Activated CD8-positive, alpha-beta T cell treated with anti-CD3 and anti-CD28 coated beads, Interleukin-2, amount 10 ng/mL, durations not matched to agents 7 days and 5 days (primary cell): Measurements from ENCODE around the gene PDE6G. TPM values are rescaled to one million over a fixed set of nuclear protein-coding genes. Genes with fewer than 3 reads are reported as not detected.

Source experiments
- ATAC-seq: fragments of 150-1000 bp; cut with Tn5 transposase; one replicate; pipeline ENCODE4 v1.10.0; 2021; ENCODE audit warnings: moderate library complexity
- CTCF ChIA-PET: fragments of 350-600 bp; sonication (Branson Sonifier 250); formaldehyde crosslinking; loops from one replicate; lab custom pipeline; 2021; ENCODE audit warnings: antibody characterized with exemption; lab: Charles Lee
- POLR2A ChIA-PET: fragments of 350-600 bp; sonication (Branson Sonifier 250); formaldehyde crosslinking; loops from one replicate; lab custom pipeline; 2021; ENCODE audit warnings: antibody characterized with exemption; lab: Charles Lee
- DNase-seq: peaks from one replicate; pipeline ENCODE4 v3.0.0-alpha.2; 2020
- H3K27ac Mint-ChIP-seq: one replicate; pipeline ENCODE4 v1.8.0; 2021; ENCODE audit warnings: mild to moderate bottlenecking, mixed read lengths
- H3K27me3 Mint-ChIP-seq: one replicate; pipeline ENCODE4 v1.8.0; 2021; ENCODE audit warnings: low read depth, mixed read lengths
- H3K36me3 Mint-ChIP-seq: one replicate; pipeline ENCODE4 v1.8.0; 2021; ENCODE audit warnings: low read depth, mixed read lengths
- H3K4me1 Mint-ChIP-seq: one replicate; pipeline ENCODE4 v1.8.0; 2021; ENCODE audit warnings: low read depth, mixed read lengths
- H3K4me3 Mint-ChIP-seq: one replicate; pipeline ENCODE4 v1.8.0; 2021; ENCODE audit warnings: mild to moderate bottlenecking, mixed read lengths
- H3K9me3 Mint-ChIP-seq: one replicate; pipeline ENCODE4 v1.8.0; 2022; ENCODE audit warnings: mixed read lengths; ENCODE audit not compliant: insufficient read depth
- total RNA-seq, 2 experiments: library from RNA; stranded (reverse); gene quantifications; one replicate each; pipeline ENCODE4 v1.2.3, GENCODE V29; 2021

Gene PDE6G
- total RNA-seq, result 10 to 100 TPM; 76.5 to 80.3 TPM

- H3K4me3 Mint-ChIP-seq, result no peak within 1 kb of the TSS
Observed at GRCh38 chr17:81656118-81656743, at the start of gene PDE6G. Gene PDE6G, minus strand, starts transcription at chr17:81656542. Its CDS starts 3,237 bp downstream, at chr17:81653305.

DNA sequence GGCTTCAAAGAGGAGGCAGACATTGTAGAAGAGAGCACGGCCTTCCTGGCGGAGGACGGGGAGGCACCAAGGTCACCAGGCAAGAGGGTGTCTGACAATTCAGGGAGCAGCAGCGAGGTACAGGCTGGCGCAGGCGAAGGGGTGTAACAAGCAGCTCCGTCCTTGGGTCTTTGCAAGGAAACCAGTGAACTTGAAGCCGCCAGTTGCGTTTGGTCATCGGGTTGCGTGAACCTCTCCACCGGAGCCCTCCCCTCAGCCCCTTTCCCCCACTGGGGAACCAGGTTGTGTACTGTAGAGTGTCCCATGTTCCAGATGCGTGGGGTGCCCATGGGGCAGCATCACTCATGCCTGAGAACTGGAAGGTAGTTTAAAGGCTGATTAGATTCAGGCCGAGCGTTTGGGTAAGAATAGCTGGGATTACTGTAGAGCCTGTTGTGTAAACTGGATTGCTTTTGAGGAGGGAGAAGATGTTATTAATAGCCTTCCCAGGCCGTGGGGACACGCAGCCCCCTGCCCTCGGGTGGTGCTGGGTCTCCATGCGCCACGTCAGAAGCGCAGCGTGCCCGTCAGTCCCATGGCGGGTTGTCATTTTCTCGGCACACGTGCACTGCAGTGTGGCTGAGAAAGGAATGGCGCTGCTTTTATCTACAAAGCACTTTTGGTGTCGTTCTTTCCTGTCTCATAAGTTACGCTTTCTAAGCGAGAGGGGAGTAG lies 49.3 kb upstream of the PDE6G start:
- peak overlapping the region; percentile 34 for H3K4me3 Mint-ChIP-seq
- ATAC-seq (no peak), DNase-seq (no peak)
- no peaks in the 10 kb centered on the region for H3K9me3 Mint-ChIP-seq
- no peak overlapping the region for H3K27ac Mint-ChIP-seq
- ChIA-PET CTCF (no interaction called here), POLR2A (interaction anchor here (5.3 kb wide), 1 partner anchor 21 kb away, joined by 50 read pairs; the partner anchor contains the start of genes ARL16 and HGS)
- peaks cover 57% of the 10 kb centered on the region for H3K36me3 Mint-ChIP-seq
- H3K4me1 Mint-ChIP-seq, result peaks cover 41% of the 10 kb centered on the region
- H3K27me3 Mint-ChIP-seq, result no peaks in the 10 kb centered on the region

More at GRCh38 chr17:81656118-81656743, at the start of gene PDE6G:
- ATAC-seq (no peak), DNase-seq (no peak)
- Mint-ChIP-seq H3K36me3 (peaks cover 3% of the 10 kb centered on the region), H3K9me3 (no peaks in the 10 kb centered on the region), H3K27me3 (no peaks in the 10 kb centered on the region), H3K27ac (peak within 1 kb of the TSS; percentile 71), H3K4me1 (peaks cover 56% of the 10 kb centered on the region)
- ChIA-PET POLR2A (interaction anchor here (1.5 kb wide), 1 partner anchor 10 kb away, joined by 4 read pairs; the partner anchor contains the start of genes CCDC137 and OXLD1), CTCF (interaction anchor here (0.7 kb wide), 1 partner anchor 55 kb away, joined by 4 read pairs; no protein-coding TSS in a partner anchor)

DNA sequence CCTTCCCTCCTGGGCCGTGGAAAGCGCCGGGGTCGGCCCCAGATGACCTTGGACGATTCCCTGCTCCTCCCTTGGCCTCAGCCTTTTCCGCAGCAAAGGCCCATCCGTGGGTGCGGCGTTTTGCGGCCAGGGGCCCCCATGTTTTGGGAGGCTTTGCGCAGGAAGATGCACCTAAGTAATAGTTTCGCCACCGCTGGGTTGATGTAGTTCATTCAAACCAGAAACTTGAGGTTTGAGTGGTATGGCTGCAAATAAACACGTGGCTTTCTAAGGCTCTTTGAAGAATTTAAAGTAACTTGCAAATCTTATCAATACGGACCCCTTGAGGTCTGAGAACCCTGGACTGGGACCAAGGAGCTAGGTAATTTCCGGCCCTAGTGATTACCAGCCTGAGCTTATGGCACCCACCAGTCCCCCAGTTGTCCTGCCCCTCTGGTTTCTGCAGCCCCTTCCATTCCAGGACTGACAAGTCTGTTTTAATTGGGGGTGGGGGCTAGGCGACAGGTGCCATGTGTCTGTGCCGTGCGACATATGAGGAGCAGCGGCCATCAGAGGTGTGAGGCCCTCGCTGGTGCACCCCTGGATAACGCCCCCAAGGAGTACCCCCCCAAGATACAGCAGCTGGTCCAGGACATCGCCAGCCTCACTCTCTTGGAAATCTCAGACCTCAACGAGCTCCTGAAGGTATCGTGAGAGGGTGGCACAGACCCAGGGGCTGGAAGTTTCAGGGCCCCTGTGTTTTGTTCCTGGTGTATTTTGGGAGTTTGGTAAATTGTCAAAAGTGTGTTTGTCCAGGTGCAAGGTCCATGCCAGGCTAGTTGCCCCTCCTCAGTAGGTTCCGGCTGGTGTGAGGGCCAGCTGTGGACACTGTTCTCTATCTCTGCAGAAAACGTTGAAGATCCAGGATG lies 47.7 kb upstream of the PDE6G start:
- CTCF ChIA-PET, result interaction anchor here (1.0 to 2.2 kb wide), 3 partner anchors 20 to 41 kb away, joined by 3 to 12 read pairs (median 5); partner anchors contain the start of genes ARL16 and HGS
- POLR2A ChIA-PET, result interaction anchor here (0.8 to 5.3 kb wide), 18 partner anchors 7 to 223 kb away, joined by 3 to 50 read pairs (median 5); partner anchors contain the start of genes ARL16, CCDC137, HGS and MAFG
- peaks cover 33% of the 10 kb centered on the region for H3K4me1 Mint-ChIP-seq
- DNase-seq (peak; percentile 57), ATAC-seq (no peak)
- peaks cover 56% of the 10 kb centered on the region for H3K36me3 Mint-ChIP-seq
- H3K27ac Mint-ChIP-seq, result peak overlapping the region; percentile 84
- H3K4me3 Mint-ChIP-seq, result peak overlapping the region; percentile 81
- no peaks in the 10 kb centered on the region for H3K9me3 Mint-ChIP-seq
- no peaks in the 10 kb centered on the region for H3K27me3 Mint-ChIP-seq

- H3K9me3 Mint-ChIP-seq, result no peaks in the 10 kb centered on the region
- DNase-seq, result peak; percentile 94
- POLR2A ChIA-PET, result interaction anchor here (0.6 to 5.3 kb wide), 21 partner anchors 8 to 224 kb away, joined by 3 to 50 read pairs (median 4); partner anchors contain the start of genes ARL16, CCDC137, HGS and MAFG
- CTCF ChIA-PET, result interaction anchor here (1.0 to 2.2 kb wide), 8 partner anchors 13 to 189 kb away, joined by 3 to 12 read pairs (median 4); partner anchors contain the start of genes ARL16, CCDC137, HGS and OXLD1
- H3K36me3 Mint-ChIP-seq, result peaks cover 59% of the 10 kb centered on the region
- H3K27me3 Mint-ChIP-seq, result no peaks in the 10 kb centered on the region
- ATAC-seq, result peak; percentile 89
- H3K4me1 Mint-ChIP-seq, result peaks cover 35% of the 10 kb centered on the region
- H3K4me3 Mint-ChIP-seq, result peak within 1 kb of the TSS; percentile 95
- H3K27ac Mint-ChIP-seq, result peak within 1 kb of the TSS; percentile 96
Observed at GRCh38 chr17:81702934-81703746, 46.8 kb upstream of the PDE6G start, which contains the start of gene MRPL12. Gene MRPL12, plus strand, starts transcription at chr17:81703367. Its CDS starts 135 bp downstream, at chr17:81703502.

DNA sequence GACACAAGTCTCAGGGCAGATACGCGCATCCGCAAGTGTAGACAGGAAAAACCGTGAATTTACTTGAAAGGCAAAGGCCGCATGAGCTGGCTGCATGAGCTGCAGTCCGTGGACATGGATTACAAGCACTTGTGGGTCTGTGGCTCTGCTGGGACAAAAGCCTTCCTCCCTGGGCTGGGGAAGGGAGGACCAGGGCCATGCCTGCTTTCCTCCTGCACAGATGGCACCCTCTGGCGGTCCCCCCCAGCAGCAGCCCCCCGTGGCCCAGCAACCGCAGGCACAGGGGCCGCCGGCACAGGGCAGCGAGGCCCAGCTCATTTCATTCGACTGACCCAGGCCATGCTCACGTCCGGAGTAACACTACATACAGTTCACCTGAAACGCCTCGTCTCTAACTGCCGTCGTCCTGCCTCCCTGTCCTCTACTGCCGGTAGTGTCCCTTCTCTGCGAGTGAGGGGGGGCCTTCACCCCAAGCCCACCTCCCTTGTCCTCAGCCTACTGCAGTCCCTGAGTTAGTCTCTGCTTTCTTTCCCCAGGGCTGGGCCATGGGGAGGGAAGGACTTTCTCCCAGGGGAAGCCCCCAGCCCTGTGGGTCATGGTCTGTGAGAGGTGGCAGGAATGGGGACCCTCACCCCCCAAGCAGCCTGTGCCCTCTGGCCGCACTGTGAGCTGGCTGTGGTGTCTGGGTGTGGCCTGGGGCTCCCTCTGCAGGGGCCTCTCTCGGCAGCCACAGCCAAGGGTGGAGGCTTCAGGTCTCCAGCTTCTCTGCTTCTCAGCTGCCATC lies 45.1 kb upstream of the PDE6G start:
- Mint-ChIP-seq H3K27me3 (no peaks in the 10 kb centered on the region), H3K27ac (peak overlapping the region; percentile 96), H3K9me3 (no peaks in the 10 kb centered on the region), H3K4me3 (peak overlapping the region; percentile 95), H3K36me3 (peaks cover 64% of the 10 kb centered on the region), H3K4me1 (peaks cover 35% of the 10 kb centered on the region)
- ChIA-PET POLR2A (interaction anchor here (0.6 to 5.3 kb wide), 6 partner anchors 10 to 37 kb away, joined by 3 to 50 read pairs (median 9); partner anchors contain the start of genes ARL16, CCDC137, HGS and OXLD1), CTCF (interaction anchor here (1.3 to 2.2 kb wide), 7 partner anchors 11 to 188 kb away, joined by 3 to 12 read pairs (median 4); partner anchors contain the start of genes ARL16, CCDC137, HGS and OXLD1)
- peak; percentile 44 for DNase-seq
- no peak for ATAC-seq

DNA sequence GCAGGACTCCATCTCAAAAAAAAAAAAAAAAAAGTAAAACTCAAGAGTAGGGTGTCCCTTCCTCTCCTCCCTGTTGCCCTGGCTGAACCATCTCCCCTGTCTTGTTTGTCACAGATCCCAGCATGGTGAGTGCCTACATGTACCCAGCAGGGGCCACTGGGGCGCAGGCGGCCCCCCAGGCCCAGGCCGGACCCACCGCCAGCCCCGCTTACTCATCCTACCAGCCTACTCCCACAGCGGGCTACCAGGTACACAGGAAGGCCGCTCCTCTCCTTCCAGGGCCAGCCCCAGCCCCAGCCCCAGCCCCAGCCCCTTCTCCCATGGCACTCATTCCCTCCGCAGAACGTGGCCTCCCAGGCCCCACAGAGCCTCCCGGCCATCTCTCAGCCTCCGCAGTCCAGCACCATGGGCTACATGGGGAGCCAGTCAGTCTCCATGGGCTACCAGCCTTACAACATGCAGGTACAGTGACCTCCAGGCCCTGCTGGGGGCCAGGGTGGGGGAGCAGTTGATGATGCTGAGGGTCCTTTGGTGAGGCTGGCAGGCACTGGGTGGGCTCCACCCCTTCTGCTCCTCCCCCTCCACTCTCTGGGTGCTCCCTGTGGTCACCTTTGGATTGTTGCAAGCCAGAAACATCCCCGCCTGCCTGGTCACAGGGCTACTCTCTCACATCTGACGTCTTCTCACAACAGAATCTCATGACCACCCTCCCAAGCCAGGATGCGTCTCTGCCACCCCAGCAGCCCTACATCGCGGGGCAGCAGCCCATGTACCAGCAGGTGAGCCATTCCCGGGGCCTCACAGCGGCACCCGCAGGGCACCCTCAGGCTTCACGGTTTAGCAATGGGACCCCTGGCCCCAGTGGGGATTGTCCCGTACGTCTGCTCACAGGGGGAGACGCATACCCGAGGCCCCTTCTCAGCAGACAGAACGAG lies 44.3 kb upstream of the PDE6G start:
- ATAC-seq (no peak), DNase-seq (no peak)
- peak overlapping the region; percentile 95 for H3K4me3 Mint-ChIP-seq
- H3K27me3 Mint-ChIP-seq, result no peaks in the 10 kb centered on the region
- ChIA-PET POLR2A (interaction anchor here (3.6 to 5.3 kb wide), 2 partner anchors 16 to 36 kb away, joined by 31 to 50 read pairs; partner anchors contain the start of genes ARL16, CCDC137, HGS and OXLD1), CTCF (no interaction called here)
- H3K36me3 Mint-ChIP-seq, result peaks cover 58% of the 10 kb centered on the region
- peaks cover 31% of the 10 kb centered on the region for H3K4me1 Mint-ChIP-seq
- H3K9me3 Mint-ChIP-seq, result no peaks in the 10 kb centered on the region
- H3K27ac Mint-ChIP-seq, result peak overlapping the region; percentile 22

GRCh38 chr17:81697261-81698044 lies 41.1 kb upstream of the PDE6G start:
- H3K36me3 Mint-ChIP-seq, result peaks cover 44% of the 10 kb centered on the region
- H3K27me3 Mint-ChIP-seq, result no peaks in the 10 kb centered on the region
- no peak overlapping the region for H3K27ac Mint-ChIP-seq
- no peaks in the 10 kb centered on the region for H3K9me3 Mint-ChIP-seq
- no peak for DNase-seq
- no peak overlapping the region for H3K4me3 Mint-ChIP-seq
- no peak for ATAC-seq
- ChIA-PET POLR2A (no interaction called here), CTCF (no interaction called here)
- peaks cover 21% of the 10 kb centered on the region for H3K4me1 Mint-ChIP-seq

GRCh38 chr17:81696218-81696941 lies 40.0 kb upstream of the PDE6G start:
- H3K36me3 Mint-ChIP-seq, result peaks cover 42% of the 10 kb centered on the region
- H3K4me3 Mint-ChIP-seq, result no peak overlapping the region
- no peak for ATAC-seq
- ChIA-PET POLR2A (no interaction called here), CTCF (no interaction called here)
- no peaks in the 10 kb centered on the region for H3K9me3 Mint-ChIP-seq
- no peaks in the 10 kb centered on the region for H3K27me3 Mint-ChIP-seq
- DNase-seq, result no peak
- H3K27ac Mint-ChIP-seq, result no peak overlapping the region
- peaks cover 11% of the 10 kb centered on the region for H3K4me1 Mint-ChIP-seq
